Central memory CD8-positive, alpha-beta T cell (primary cell): ENCODE data around the gene CATSPERZ.

ENCODE experiments used
- ATAC-seq: fragments of 150-1000 bp; cut with Tn5 transposase; replicated peaks from 2 replicates; pipeline ENCODE4 v1.10.0; 2022; ENCODE audit warnings: mild to moderate bottlenecking, moderate FRiP score, moderate number of reproducible peaks; ENCODE audit not compliant: poor library complexity, severe bottlenecking; ENCODE audit errors: extremely low read depth
- DNase-seq, 2 donors: peaks; one replicate each; pipeline ENCODE4 v3.0.0; 2021; ENCODE audit warnings: low spot score in 2 of 2
- H3K27ac Mint-ChIP-seq: one replicate; pipeline ENCODE4 v1.8.0; 2022; ENCODE audit warnings: low read depth, mild to moderate bottlenecking, moderate library complexity, mixed read lengths
- H3K27me3 Mint-ChIP-seq: one replicate; pipeline ENCODE4 v1.8.0; 2022; ENCODE audit warnings: mixed read lengths
- H3K36me3 Mint-ChIP-seq: one replicate; pipeline ENCODE4 v1.8.0; 2022; ENCODE audit warnings: mild to moderate bottlenecking, moderate library complexity, mixed read lengths; ENCODE audit not compliant: insufficient read depth
- H3K4me1 Mint-ChIP-seq: one replicate; pipeline ENCODE4 v1.8.0; 2022; ENCODE audit warnings: mixed read lengths
- H3K4me3 Mint-ChIP-seq: one replicate; pipeline ENCODE4 v1.8.0; 2022; ENCODE audit warnings: mild to moderate bottlenecking, moderate library complexity, mixed read lengths
- H3K9me3 Mint-ChIP-seq: one replicate; pipeline ENCODE4 v1.8.0; 2022; ENCODE audit warnings: mixed read lengths

The CATSPERZ gene

GRCh38 chr11:64330888-64331287, 30.7 kb downstream of the CATSPERZ start:
- no peak overlapping the region for H3K27ac Mint-ChIP-seq
- DNase-seq (no peak), ATAC-seq (no peak)
- no peak overlapping the region for H3K4me3 Mint-ChIP-seq
- no peaks in the 10 kb centered on the region for H3K9me3 Mint-ChIP-seq
- peaks cover 4% of the 10 kb centered on the region for H3K36me3 Mint-ChIP-seq
- H3K4me1 Mint-ChIP-seq, result peaks cover 11% of the 10 kb centered on the region
- no peaks in the 10 kb centered on the region for H3K27me3 Mint-ChIP-seq

GRCh38 chr11:64331569-64332371, 31.6 kb downstream of the CATSPERZ start:
- Mint-ChIP-seq H3K27me3 (no peaks in the 10 kb centered on the region), H3K36me3 (peaks cover 4% of the 10 kb centered on the region), H3K4me3 (peak overlapping the region; percentile 19), H3K9me3 (no peaks in the 10 kb centered on the region), H3K4me1 (peaks cover 11% of the 10 kb centered on the region), H3K27ac (peak overlapping the region; percentile 20)
- DNase-seq (peak; percentile 55 to 70), ATAC-seq (peak; percentile 89)

GRCh38 chr11:64333556-64333955, 33.4 kb downstream of the CATSPERZ start:
- no peaks in the 10 kb centered on the region for H3K9me3 Mint-ChIP-seq
- ATAC-seq, result no peak
- H3K36me3 Mint-ChIP-seq, result peaks cover 8% of the 10 kb centered on the region
- H3K27me3 Mint-ChIP-seq, result no peaks in the 10 kb centered on the region
- H3K4me3 Mint-ChIP-seq, result no peak overlapping the region
- peaks cover 11% of the 10 kb centered on the region for H3K4me1 Mint-ChIP-seq
- no peak overlapping the region for H3K27ac Mint-ChIP-seq
- DNase-seq, result no peak

GRCh38 chr11:64334764-64335735, 34.9 kb downstream of the CATSPERZ start:
- Mint-ChIP-seq H3K27ac (no peak overlapping the region), H3K9me3 (no peaks in the 10 kb centered on the region), H3K27me3 (no peaks in the 10 kb centered on the region), H3K4me1 (peaks cover 21% of the 10 kb centered on the region), H3K4me3 (no peak overlapping the region), H3K36me3 (peaks cover 12% of the 10 kb centered on the region)
- DNase-seq (no peak), ATAC-seq (no peak)

- peaks cover 14% of the 10 kb centered on the region for H3K36me3 Mint-ChIP-seq
- peaks cover 30% of the 10 kb centered on the region for H3K4me1 Mint-ChIP-seq
- peak overlapping the region; percentile 94 for H3K27ac Mint-ChIP-seq
- no peak overlapping the region for H3K4me3 Mint-ChIP-seq
- no peaks in the 10 kb centered on the region for H3K27me3 Mint-ChIP-seq
- DNase-seq, result no peak
- no peaks in the 10 kb centered on the region for H3K9me3 Mint-ChIP-seq
- no peak for ATAC-seq
Observed at GRCh38 chr11:64337538-64338249, 37.5 kb downstream of the CATSPERZ start.

- Mint-ChIP-seq H3K36me3 (peaks cover 16% of the 10 kb centered on the region), H3K4me1 (peaks cover 30% of the 10 kb centered on the region), H3K4me3 (peak overlapping the region; percentile 87), H3K9me3 (no peaks in the 10 kb centered on the region), H3K27ac (peak overlapping the region; percentile 94), H3K27me3 (no peaks in the 10 kb centered on the region)
- ATAC-seq, result no peak
- DNase-seq, result no peak
Observed at GRCh38 chr11:64338716-64339115, 38.6 kb downstream of the CATSPERZ start.

- Mint-ChIP-seq H3K27me3 (no peaks in the 10 kb centered on the region), H3K4me3 (peak overlapping the region; percentile 87), H3K27ac (peak overlapping the region; percentile 94), H3K9me3 (no peaks in the 10 kb centered on the region), H3K4me1 (peaks cover 30% of the 10 kb centered on the region), H3K36me3 (peaks cover 16% of the 10 kb centered on the region)
- ATAC-seq, result no peak
- DNase-seq, result no peak
Observed at GRCh38 chr11:64339286-64339685, 39.1 kb downstream of the CATSPERZ start.

GRCh38 chr11:64339754-64340408, 39.7 kb downstream of the CATSPERZ start, which contains the start of gene CCDC88B:
CCDC88B (plus strand) TSS chr11:64340204; CDS start chr11:64340267, 63 bp downstream.
- H3K4me1 Mint-ChIP-seq, result peaks cover 30% of the 10 kb centered on the region
- H3K36me3 Mint-ChIP-seq, result peaks cover 16% of the 10 kb centered on the region
- DNase-seq, result peak; percentile 75 to 89

GRCh38 chr11:64340671-64341335, 40.6 kb downstream of the CATSPERZ start:
- peaks cover 17% of the 10 kb centered on the region for H3K36me3 Mint-ChIP-seq
- DNase-seq (peak; percentile 65 to 66), ATAC-seq (peak; percentile 31)
- peaks cover 37% of the 10 kb centered on the region for H3K4me1 Mint-ChIP-seq
- peak overlapping the region; percentile 87 for H3K4me3 Mint-ChIP-seq
- no peaks in the 10 kb centered on the region for H3K9me3 Mint-ChIP-seq
- H3K27me3 Mint-ChIP-seq, result no peaks in the 10 kb centered on the region
- peak overlapping the region; percentile 94 for H3K27ac Mint-ChIP-seq

More at GRCh38 chr11:64339754-64340408, 39.7 kb downstream of the CATSPERZ start, which contains the start of gene CCDC88B:
- ATAC-seq, result peak; percentile 96
- H3K27me3 Mint-ChIP-seq, result no peaks in the 10 kb centered on the region
- peak within 1 kb of the TSS; percentile 94 for H3K27ac Mint-ChIP-seq
- no peaks in the 10 kb centered on the region for H3K9me3 Mint-ChIP-seq
- H3K4me3 Mint-ChIP-seq, result peak within 1 kb of the TSS; percentile 87

- Mint-ChIP-seq H3K36me3 (peaks cover 19% of the 10 kb centered on the region), H3K27ac (no peak overlapping the region), H3K9me3 (no peaks in the 10 kb centered on the region), H3K27me3 (no peaks in the 10 kb centered on the region), H3K4me1 (peaks cover 40% of the 10 kb centered on the region), H3K4me3 (peak overlapping the region; percentile 87)
- ATAC-seq (no peak), DNase-seq (no peak)
Observed at GRCh38 chr11:64341429-64341828, 41.3 kb downstream of the CATSPERZ start.
